Testis (tissue), 2 donors: ENCODE data around the gene AP2M1.

Experiments used
- CTCF ChIP-seq, 3 experiments: fragments of 450-650 bp in 2 of 3; fragments of 200-600 bp in 1 of 3; sonication (generic) in 1 of 3; IDR thresholded peaks; one replicate each; pipeline ENCODE4 v1.5.1; 2016 to 2019; ENCODE audit warnings: antibody characterized with exemption in 3 of 3, mild to moderate bottlenecking in 2 of 3, moderate library complexity in 1 of 3
- POLR2A ChIP-seq: fragments of 450-650 bp; IDR thresholded peaks from one replicate; pipeline ENCODE4 v1.6.1; 2017; ENCODE audit warnings: antibody characterized with exemption, mild to moderate bottlenecking, moderate library complexity

GRCh38 chr3:184133840-184134745 is 40.6 kb upstream of the AP2M1 start:
- no peak for TF ChIP-seq POLR2A
- no peak for TF ChIP-seq CTCF (IDR thresholded peaks at IDR 0.05)
